GM23338 (cell line): Measurements from ENCODE around the gene SPACA7. TPM values are rescaled to one million over a fixed set of nuclear protein-coding genes. Genes with fewer than 3 reads are reported as not detected.

ENCODE experiments used
- ATAC-seq: fragments of 200-7000 bp; cut with Tn5 transposase; 3 replicates; pipeline ENCODE4 v1.9.1; 2020
- DNase-seq: peaks from one replicate; pipeline ENCODE4 v3.0.0-alpha.2; 2015; ENCODE audit warnings: low spot score
- H2AFZ ChIP-seq: fragments of 200-600 bp; sonication (generic); 2 replicates; pipeline ENCODE4 v1.8.0; 2016; ENCODE audit warnings: antibody characterized with exemption, mild to moderate bottlenecking, moderate library complexity
- H3F3A ChIP-seq: fragments of 200-600 bp; sonication (generic); replicated peaks from 2 replicates; pipeline ENCODE4 v1.8.0; 2017; ENCODE audit warnings: antibody characterized with exemption, mixed run types, low read depth
- H3K27ac ChIP-seq: fragments of 200-600 bp; sonication (generic); 2 replicates; pipeline ENCODE4 v1.6.1; 2016; ENCODE audit warnings: low read depth
- H3K27me3 ChIP-seq: fragments of 200-600 bp; sonication (generic); 2 replicates; pipeline ENCODE4 v1.8.0; 2016; ENCODE audit warnings: mild to moderate bottlenecking, mixed run types, moderate library complexity; ENCODE audit not compliant: insufficient read depth
- H3K36me3 ChIP-seq: fragments of 200-600 bp; sonication (generic); 2 replicates; pipeline ENCODE4 v1.8.0; 2016; ENCODE audit warnings: mild to moderate bottlenecking; ENCODE audit not compliant: insufficient read depth
- H3K4me1 ChIP-seq: fragments of 200-600 bp; sonication (generic); 2 replicates; pipeline ENCODE4 v1.8.0; 2016; ENCODE audit warnings: mild to moderate bottlenecking, moderate library complexity; ENCODE audit not compliant: insufficient read depth
- H3K4me2 ChIP-seq: fragments of 200-600 bp; sonication (generic); 2 replicates; pipeline ENCODE4 v1.7.1; 2017; ENCODE audit warnings: mixed run types
- H3K4me3 ChIP-seq: fragments of 200-600 bp; sonication (generic); 2 replicates; pipeline ENCODE4 v1.6.1; 2016; ENCODE audit warnings: mixed run types
- H3K79me2 ChIP-seq: fragments of 200-600 bp; sonication (generic); replicated peaks from 2 replicates; pipeline ENCODE4 v1.8.0; 2017; ENCODE audit warnings: mild to moderate bottlenecking; ENCODE audit not compliant: insufficient read depth
- H3K9me2 ChIP-seq: fragments of 200-600 bp; sonication (generic); 2 replicates; pipeline ENCODE4 v1.8.0; 2017; ENCODE audit not compliant: insufficient read depth
- H4K20me1 ChIP-seq: fragments of 200-600 bp; sonication (generic); replicated peaks from 2 replicates; pipeline ENCODE4 v1.8.0; 2017; ENCODE audit warnings: mild to moderate bottlenecking; ENCODE audit not compliant: insufficient read depth
- H3K27ac Mint-ChIP-seq: 2 replicates; pipeline ENCODE4 v1.8.0; 2020; ENCODE audit warnings: inconsistent platforms, mild to moderate bottlenecking, moderate library complexity, mixed read lengths
- H3K27me3 Mint-ChIP-seq: 3 replicates; pipeline ENCODE4 v1.8.0; 2022; ENCODE audit warnings: low read depth, mild to moderate bottlenecking, moderate library complexity, mixed read lengths, inconsistent platforms; ENCODE audit not compliant: insufficient read depth, poor library complexity
- H3K36me3 Mint-ChIP-seq: 3 replicates; pipeline ENCODE4 v1.8.0; 2021; ENCODE audit warnings: low read depth, mild to moderate bottlenecking, inconsistent platforms, moderate library complexity, mixed read lengths
- H3K4me1 Mint-ChIP-seq: 3 replicates; pipeline ENCODE4 v1.8.0; 2020; ENCODE audit warnings: mild to moderate bottlenecking, inconsistent platforms, mixed read lengths
- H3K4me3 Mint-ChIP-seq: 3 replicates; pipeline ENCODE4 v1.8.0; 2021; ENCODE audit warnings: moderate library complexity, mild to moderate bottlenecking, inconsistent platforms, mixed read lengths
- H3K9me3 Mint-ChIP-seq: 3 replicates; pipeline ENCODE4 v1.8.0; 2020; ENCODE audit warnings: moderate library complexity, mild to moderate bottlenecking, inconsistent platforms, mixed read lengths
- CREB1 ChIP-seq: fragments of 250-450 bp; sonication (Bioruptor Pico); IDR thresholded peaks from 2 replicates; pipeline ENCODE4 v1.5.0; 2020; ENCODE audit warnings: low read depth, mild to moderate bottlenecking, moderate library complexity
- EZH2 ChIP-seq: fragments of 200-600 bp; sonication (generic); IDR thresholded peaks from one replicate; pipeline ENCODE4 v1.8.0; 2017; ENCODE audit warnings: antibody characterized with exemption, mild to moderate bottlenecking, low read depth; ENCODE audit not compliant: unreplicated experiment
- EZH2phosphoT487 ChIP-seq: fragments of 200-600 bp; sonication (generic); IDR thresholded peaks from one replicate; pipeline ENCODE4 v1.8.1; 2018; ENCODE audit warnings: antibody characterized with exemption; ENCODE audit not compliant: unreplicated experiment
- JUNB ChIP-seq: IDR thresholded peaks from one replicate; pipeline ENCODE4 v1.6.1; 2016; ENCODE audit warnings: antibody characterized with exemption; ENCODE audit not compliant: unreplicated experiment
- NANOG ChIP-seq: IDR thresholded peaks from 2 replicates; pipeline ENCODE4 v1.6.1; 2016; ENCODE audit warnings: antibody characterized with exemption, borderline replicate concordance
- REST ChIP-seq: IDR thresholded peaks from one replicate; pipeline ENCODE4 v1.6.1; 2018; ENCODE audit warnings: antibody characterized with exemption; ENCODE audit not compliant: unreplicated experiment
- STAT1 ChIP-seq: IDR thresholded peaks from one replicate; pipeline ENCODE4 v1.6.1; 2016; ENCODE audit warnings: antibody characterized with exemption; ENCODE audit not compliant: unreplicated experiment
- ZNF114 ChIP-seq: fragments of 250-450 bp; sonication (Bioruptor Pico); IDR thresholded peaks from 2 replicates; pipeline ENCODE4 v1.5.0; 2020; ENCODE audit warnings: mild to moderate bottlenecking, moderate library complexity
- ZNF331 ChIP-seq: fragments of 250-450 bp; sonication (Bioruptor Pico); IDR thresholded peaks from 2 replicates; pipeline ENCODE4 v1.5.0; 2020; ENCODE audit warnings: low read depth, mild to moderate bottlenecking, moderate library complexity
- polyA plus RNA-seq: library from polyadenylated mRNA; unstranded; fragments of >200 nt; fragmentation: Nextera tagmentation; extraction: Ambion mirVana; gene quantifications from 2 replicates; pipeline ENCODE4 v1.2.1, GENCODE V29; 2016
- total RNA-seq: library from RNA; depleted of rRNA; stranded (reverse); fragments of >200 nt; shearing (Covaris generic); gene quantifications from 2 replicates; pipeline ENCODE4 v1.2.3, GENCODE V29; 2014
- TF ChIP-seq, protein P1 (sequence below), 2 experiments: fragments of 200-600 bp in 1 of 2; sonication (generic) in 1 of 2; conservative IDR thresholded peaks; 2 replicates each; pipeline versions ENCODE4 v1.5.1 to v1.6.1; 2016 to 2017; ENCODE audit warnings: antibody characterized with exemption in 2 of 2, low read depth in 2 of 2, mild to moderate bottlenecking in 2 of 2, moderate library complexity in 1 of 2

SPACA7 gene
- total and polyA plus RNA-seq, 2 experiments from 2014 or later = not detected

DNA sequence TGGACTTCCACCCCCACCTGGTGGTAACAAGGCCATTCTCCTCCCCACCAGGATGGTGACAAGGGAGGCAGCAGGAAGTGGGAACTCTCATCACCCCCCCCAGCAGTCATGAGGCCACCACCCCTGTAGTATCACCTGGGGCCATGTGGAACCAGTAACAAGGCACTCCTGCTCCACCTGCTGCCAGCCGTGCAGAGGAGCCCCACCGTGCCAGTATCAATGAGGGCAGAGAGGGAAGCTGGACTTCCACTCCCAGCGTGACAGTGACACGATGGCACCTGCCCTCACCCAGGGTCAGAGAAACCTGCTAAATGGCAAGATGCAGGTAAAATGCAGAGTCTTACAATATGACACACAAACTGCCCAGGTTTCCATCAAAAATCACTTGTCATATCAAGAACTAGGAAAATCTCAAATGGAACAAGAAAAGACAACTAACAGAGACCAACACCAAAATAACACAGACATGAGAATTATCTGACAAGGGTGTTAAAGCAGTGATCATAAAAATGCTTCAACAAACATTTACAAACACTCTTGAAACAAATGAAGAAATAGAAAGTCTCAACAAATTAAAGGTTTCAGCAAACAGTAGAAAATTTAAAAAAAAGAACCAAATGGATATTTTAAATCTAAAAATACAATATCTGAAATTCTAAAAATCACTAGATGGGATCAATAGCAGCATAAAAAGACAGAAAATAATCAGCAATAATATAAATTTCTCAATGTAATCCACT lies 9.1 kb upstream of the SPACA7 start:
- Histone ChIP-seq H3K4me3 (no peak overlapping the region), H3K36me3 (no peaks in the 10 kb centered on the region), H3K79me2 (no peaks in the 10 kb centered on the region), H3K4me1 (peaks cover 6% of the 10 kb centered on the region; the same call in 1 of the 2 replicates), H4K20me1 (no peaks in the 10 kb centered on the region), H3K27ac (no peak overlapping the region), H3F3A (no peaks in the 10 kb centered on the region), H2AFZ (no peak overlapping the region), H3K4me2 (no peak overlapping the region), H3K27me3 (no peaks in the 10 kb centered on the region), H3K9me2 (peaks cover 5% of the 10 kb centered on the region)
- Mint-ChIP-seq H3K27me3 (peaks cover 1% of the 10 kb centered on the region), H3K9me3 (peaks cover 17% of the 10 kb centered on the region), H3K36me3 (peaks cover 11% of the 10 kb centered on the region), H3K4me1 (peaks cover 15% of the 10 kb centered on the region), H3K27ac (no peak overlapping the region), H3K4me3 (no peak overlapping the region)
- DNase-seq = no peak
- TF ChIP-seq ZNF114 (CRISPR knock-in tag) (no peak), EZH2phosphoT487 (no peak)
- TF ChIP-seq, protein P1, sequence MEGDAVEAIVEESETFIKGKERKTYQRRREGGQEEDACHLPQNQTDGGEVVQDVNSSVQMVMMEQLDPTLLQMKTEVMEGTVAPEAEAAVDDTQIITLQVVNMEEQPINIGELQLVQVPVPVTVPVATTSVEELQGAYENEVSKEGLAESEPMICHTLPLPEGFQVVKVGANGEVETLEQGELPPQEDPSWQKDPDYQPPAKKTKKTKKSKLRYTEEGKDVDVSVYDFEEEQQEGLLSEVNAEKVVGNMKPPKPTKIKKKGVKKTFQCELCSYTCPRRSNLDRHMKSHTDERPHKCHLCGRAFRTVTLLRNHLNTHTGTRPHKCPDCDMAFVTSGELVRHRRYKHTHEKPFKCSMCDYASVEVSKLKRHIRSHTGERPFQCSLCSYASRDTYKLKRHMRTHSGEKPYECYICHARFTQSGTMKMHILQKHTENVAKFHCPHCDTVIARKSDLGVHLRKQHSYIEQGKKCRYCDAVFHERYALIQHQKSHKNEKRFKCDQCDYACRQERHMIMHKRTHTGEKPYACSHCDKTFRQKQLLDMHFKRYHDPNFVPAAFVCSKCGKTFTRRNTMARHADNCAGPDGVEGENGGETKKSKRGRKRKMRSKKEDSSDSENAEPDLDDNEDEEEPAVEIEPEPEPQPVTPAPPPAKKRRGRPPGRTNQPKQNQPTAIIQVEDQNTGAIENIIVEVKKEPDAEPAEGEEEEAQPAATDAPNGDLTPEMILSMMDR (conservative IDR thresholded peaks at IDR 0.05; ENCODE audit: low read depth in 2 of 2) = peak in 1 of 2 experiments; percentile 18; a peak in 1 of 4 replicates
- ATAC-seq = no peak

- no peaks in the 10 kb centered on the region for H3K9me2 ChIP-seq
- Mint-ChIP-seq H3K9me3 (peaks cover 17% of the 10 kb centered on the region), H3K27me3 (peaks cover 3% of the 10 kb centered on the region), H3K27ac (no peak overlapping the region), H3K4me1 (peaks cover 2% of the 10 kb centered on the region), H3K36me3 (peaks cover 11% of the 10 kb centered on the region), H3K4me3 (no peak overlapping the region)
- no peak overlapping the region for H3K4me3 ChIP-seq
- no peaks in the 10 kb centered on the region for H3K36me3 ChIP-seq
- no peaks in the 10 kb centered on the region for H3K27me3 ChIP-seq
- no peak for ATAC-seq
- peaks cover 5% of the 10 kb centered on the region; the same call in 1 of the 2 replicates for H3K4me1 ChIP-seq
- no peak for DNase-seq
- no peaks in the 10 kb centered on the region for H4K20me1 ChIP-seq
- no peak overlapping the region for H3K27ac ChIP-seq
- H3F3A ChIP-seq = no peaks in the 10 kb centered on the region
- H2AFZ ChIP-seq = no peak overlapping the region
- H3K4me2 ChIP-seq = no peak overlapping the region
- H3K79me2 ChIP-seq = no peaks in the 10 kb centered on the region
- TF ChIP-seq ZNF331 (CRISPR knock-in tag) = no peak
- TF ChIP-seq EZH2 = no peak
- TF ChIP-seq, protein P1 (conservative IDR thresholded peaks at IDR 0.05; ENCODE audit: low read depth in 2 of 2) = no peak
- TF ChIP-seq CREB1 = no peak
- TF ChIP-seq JUNB = no peak
- no peak for TF ChIP-seq REST
- no peak for TF ChIP-seq STAT1
- no peak for TF ChIP-seq NANOG
Measured at GRCh38 chr13:112368883-112369282, 7.3 kb upstream of the SPACA7 start.
